GM19397 (cell line): ENCODE measurements around the gene MYCN.
"Not testable (repeated sequence)": the region's sequence is repeated elsewhere in the genome, so short reads cannot be mapped to it uniquely, and the experiment has no call there.

Experiments used
- ATAC-seq: cut with Tn5 transposase; IDR thresholded peaks from one replicate; pipeline ENCODE4 v1.9.1; 2021; ENCODE audit warnings: mild to moderate bottlenecking, moderate library complexity; ENCODE audit not compliant: unreplicated experiment

The MYCN gene

GRCh38 chr2:15907461-15908324 lies 32.7 kb upstream of the MYCN start:
- ATAC-seq = no peak

GRCh38 chr2:15908371-15908770 lies 32.0 kb upstream of the MYCN start:
- ATAC-seq = no peak

- no peak for ATAC-seq
Measured at GRCh38 chr2:15909157-15909556, 31.2 kb upstream of the MYCN start.

- ATAC-seq = no peak
Measured at GRCh38 chr2:15909736-15910135, 30.6 kb upstream of the MYCN start.

- not testable (repeated sequence) for ATAC-seq
Measured at GRCh38 chr2:15911270-15911669, 29.1 kb upstream of the MYCN start.

GRCh38 chr2:15911686-15912085 lies 28.7 kb upstream of the MYCN start:
- ATAC-seq = no peak

GRCh38 chr2:15912203-15912602 lies 28.1 kb upstream of the MYCN start:
- no peak for ATAC-seq

GRCh38 chr2:15913146-15913545 lies 27.2 kb upstream of the MYCN start:
- no peak for ATAC-seq

GRCh38 chr2:15914596-15915385 lies 25.6 kb upstream of the MYCN start:
- ATAC-seq = no peak

- not testable (repeated sequence) for ATAC-seq
Measured at GRCh38 chr2:15915546-15915945, 24.8 kb upstream of the MYCN start.

GRCh38 chr2:15916336-15916735 lies 24.0 kb upstream of the MYCN start:
- no peak for ATAC-seq

GRCh38 chr2:15918761-15919356 lies 21.5 kb upstream of the MYCN start:
- no peak for ATAC-seq

- no peak for ATAC-seq
Measured at GRCh38 chr2:15919716-15920434, 20.5 kb upstream of the MYCN start.

GRCh38 chr2:15920696-15921095 lies 19.7 kb upstream of the MYCN start:
- no peak for ATAC-seq

GRCh38 chr2:15923597-15923996 lies 16.8 kb upstream of the MYCN start:
- no peak for ATAC-seq

GRCh38 chr2:15925819-15926218 lies 14.5 kb upstream of the MYCN start:
- ATAC-seq = no peak

GRCh38 chr2:15926252-15926651 lies 14.1 kb upstream of the MYCN start:
- ATAC-seq = no peak

- ATAC-seq = no peak
Measured at GRCh38 chr2:15927551-15928218, 12.7 kb upstream of the MYCN start.

GRCh38 chr2:15929008-15929407 lies 11.3 kb upstream of the MYCN start:
- ATAC-seq = not testable (repeated sequence)

- no peak for ATAC-seq
Measured at GRCh38 chr2:15929861-15930260, 10.5 kb upstream of the MYCN start.
